KMS-11 (cell line): ENCODE measurements around the gene CFAP74.

Experiments used
- H2AFZ ChIP-seq: fragments of 200-600 bp; sonication (generic); 2 replicates; pipeline ENCODE4 v1.6.1; 2016; ENCODE audit warnings: antibody characterized with exemption, mixed run types, low read depth
- H3K27ac ChIP-seq: fragments of 200-600 bp; sonication (generic); 2 replicates; pipeline ENCODE4 v1.6.1; 2016; ENCODE audit warnings: mild to moderate bottlenecking, mixed run types
- H3K27me3 ChIP-seq: fragments of 200-600 bp; sonication (generic); 2 replicates; pipeline ENCODE4 v1.6.1; 2017; ENCODE audit warnings: mild to moderate bottlenecking, low read depth, mixed run types, moderate library complexity; ENCODE audit not compliant: insufficient read depth
- H3K36me3 ChIP-seq: fragments of 200-600 bp; sonication (generic); 2 replicates; pipeline ENCODE4 v1.6.1; 2017; ENCODE audit warnings: mild to moderate bottlenecking, mixed run types; ENCODE audit not compliant: insufficient read depth
- H3K4me1 ChIP-seq: fragments of 200-600 bp; sonication (generic); 2 replicates; pipeline ENCODE4 v1.6.1; 2016; ENCODE audit warnings: mild to moderate bottlenecking, low read depth, mixed run types; ENCODE audit not compliant: poor library complexity, severe bottlenecking
- H3K4me2 ChIP-seq: fragments of 200-600 bp; sonication (generic); 2 replicates; pipeline ENCODE4 v1.7.0; 2016; ENCODE audit warnings: mild to moderate bottlenecking, mixed run types
- H3K4me3 ChIP-seq: fragments of 200-600 bp; sonication (generic); IDR thresholded peaks from 2 replicates; pipeline ENCODE4 v1.6.1; 2017; ENCODE audit warnings: low read depth, low read length, mixed read lengths; ENCODE audit not compliant: insufficient read depth
- H3K79me2 ChIP-seq: fragments of 200-600 bp; sonication (generic); 2 replicates; pipeline ENCODE4 v1.6.1; 2016; ENCODE audit warnings: low read depth, mixed run types; ENCODE audit not compliant: insufficient read depth
- H3K9ac ChIP-seq: fragments of 200-600 bp; sonication (generic); 2 replicates; pipeline ENCODE4 v1.6.1; 2016; ENCODE audit warnings: mild to moderate bottlenecking, mixed run types
- H4K20me1 ChIP-seq: fragments of 200-600 bp; sonication (generic); 2 replicates; pipeline ENCODE4 v1.6.1; 2016; ENCODE audit warnings: mild to moderate bottlenecking, mixed run types; ENCODE audit not compliant: insufficient read depth
- TF ChIP-seq, protein P1 (sequence below): fragments of 200-600 bp; sonication (generic); conservative IDR thresholded peaks from 2 replicates; pipeline ENCODE4 v1.6.1; 2017; ENCODE audit warnings: low read depth, mild to moderate bottlenecking, antibody characterized with exemption, low read length, moderate library complexity, mixed read lengths

CFAP74 gene

DNA sequence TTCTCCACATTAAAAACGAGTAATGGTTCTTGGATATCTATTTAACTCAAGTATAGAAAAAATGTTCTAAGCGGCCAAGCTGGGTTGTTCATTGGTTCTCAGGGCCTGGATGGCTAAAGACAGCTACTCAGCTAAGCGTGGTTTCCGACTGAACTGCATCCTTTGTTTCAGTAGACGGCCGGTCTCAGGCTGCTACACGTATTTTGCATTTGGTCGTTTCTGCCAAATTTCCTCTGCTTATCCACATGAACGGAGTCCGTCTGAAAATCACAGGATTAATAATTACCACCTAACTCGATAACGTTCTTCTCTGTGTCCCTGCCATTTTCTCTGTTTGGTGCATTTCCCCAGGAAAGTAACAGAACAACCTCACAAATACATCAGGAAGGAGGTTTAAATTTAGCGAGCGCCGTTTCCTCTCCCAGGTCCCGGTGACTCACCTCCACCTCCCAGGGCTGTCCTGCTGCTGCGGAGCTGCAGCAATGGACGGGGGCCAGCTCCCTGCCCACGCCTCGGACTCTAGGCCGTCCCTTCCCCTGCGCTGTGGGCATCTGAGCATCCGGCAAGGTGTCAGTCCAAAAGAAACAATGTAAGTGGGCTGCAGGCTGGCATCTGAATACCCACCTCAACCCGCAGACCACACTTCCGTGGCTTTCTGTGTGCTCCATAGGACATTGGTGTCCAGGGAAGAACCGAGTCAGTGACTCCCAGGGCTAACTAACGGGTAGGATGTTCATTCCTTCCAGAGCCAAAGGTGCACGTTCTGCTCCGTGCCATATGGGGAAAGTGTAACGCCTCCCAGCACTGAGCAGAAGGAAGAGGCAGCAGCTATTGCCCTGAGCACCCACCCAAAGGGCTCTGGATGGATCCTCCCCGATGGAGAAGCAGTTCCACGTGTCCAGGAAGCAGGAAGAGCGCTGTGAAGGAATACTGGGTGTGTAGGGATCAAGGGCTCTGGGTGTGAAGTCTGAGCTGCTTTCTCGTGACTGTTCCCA is 11.5 kb upstream of the CFAP74 start:
- H2AFZ ChIP-seq = no peak overlapping the region
- no peak overlapping the region for H3K4me2 ChIP-seq
- no peaks in the 10 kb centered on the region for H3K79me2 ChIP-seq
- no peaks in the 10 kb centered on the region for H3K4me1 ChIP-seq
- no peak overlapping the region for H3K4me3 ChIP-seq
- TF ChIP-seq, protein P1, sequence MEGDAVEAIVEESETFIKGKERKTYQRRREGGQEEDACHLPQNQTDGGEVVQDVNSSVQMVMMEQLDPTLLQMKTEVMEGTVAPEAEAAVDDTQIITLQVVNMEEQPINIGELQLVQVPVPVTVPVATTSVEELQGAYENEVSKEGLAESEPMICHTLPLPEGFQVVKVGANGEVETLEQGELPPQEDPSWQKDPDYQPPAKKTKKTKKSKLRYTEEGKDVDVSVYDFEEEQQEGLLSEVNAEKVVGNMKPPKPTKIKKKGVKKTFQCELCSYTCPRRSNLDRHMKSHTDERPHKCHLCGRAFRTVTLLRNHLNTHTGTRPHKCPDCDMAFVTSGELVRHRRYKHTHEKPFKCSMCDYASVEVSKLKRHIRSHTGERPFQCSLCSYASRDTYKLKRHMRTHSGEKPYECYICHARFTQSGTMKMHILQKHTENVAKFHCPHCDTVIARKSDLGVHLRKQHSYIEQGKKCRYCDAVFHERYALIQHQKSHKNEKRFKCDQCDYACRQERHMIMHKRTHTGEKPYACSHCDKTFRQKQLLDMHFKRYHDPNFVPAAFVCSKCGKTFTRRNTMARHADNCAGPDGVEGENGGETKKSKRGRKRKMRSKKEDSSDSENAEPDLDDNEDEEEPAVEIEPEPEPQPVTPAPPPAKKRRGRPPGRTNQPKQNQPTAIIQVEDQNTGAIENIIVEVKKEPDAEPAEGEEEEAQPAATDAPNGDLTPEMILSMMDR = no peak
- H3K27me3 ChIP-seq = peaks cover 91% of the 10 kb centered on the region
- H3K9ac ChIP-seq = no peak overlapping the region
- H3K36me3 ChIP-seq = no peaks in the 10 kb centered on the region
- H3K27ac ChIP-seq = no peak overlapping the region
- H4K20me1 ChIP-seq = no peaks in the 10 kb centered on the region

DNA sequence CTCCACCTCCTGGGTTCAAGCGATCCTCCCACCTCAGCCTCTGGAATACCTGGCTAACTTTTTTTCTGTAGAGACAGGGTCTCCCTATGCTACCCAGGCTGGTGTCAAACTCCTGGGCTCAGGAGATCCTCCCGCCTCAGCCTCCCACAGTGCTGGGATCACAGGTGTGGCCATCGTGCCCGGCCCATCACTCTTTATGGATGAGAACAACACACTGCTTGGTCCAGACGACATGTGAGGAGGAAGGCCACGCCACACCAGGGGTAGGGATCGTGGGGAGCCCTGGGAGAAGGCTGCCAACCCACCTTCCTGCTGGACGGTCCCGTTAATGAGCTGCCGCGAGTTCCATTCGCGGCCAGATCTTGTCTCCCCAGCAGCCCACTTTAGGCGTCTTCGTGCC is 10.6 kb upstream of the CFAP74 start:
- H2AFZ ChIP-seq = no peak overlapping the region
- no peak overlapping the region for H3K4me3 ChIP-seq
- H3K27me3 ChIP-seq = peaks cover 94% of the 10 kb centered on the region
- H3K4me1 ChIP-seq = no peaks in the 10 kb centered on the region
- TF ChIP-seq, protein P1 = no peak
- H3K4me2 ChIP-seq = no peak overlapping the region
- H4K20me1 ChIP-seq = no peaks in the 10 kb centered on the region
- no peaks in the 10 kb centered on the region for H3K79me2 ChIP-seq
- H3K27ac ChIP-seq = no peak overlapping the region
- H3K36me3 ChIP-seq = no peaks in the 10 kb centered on the region
- H3K9ac ChIP-seq = no peak overlapping the region

DNA sequence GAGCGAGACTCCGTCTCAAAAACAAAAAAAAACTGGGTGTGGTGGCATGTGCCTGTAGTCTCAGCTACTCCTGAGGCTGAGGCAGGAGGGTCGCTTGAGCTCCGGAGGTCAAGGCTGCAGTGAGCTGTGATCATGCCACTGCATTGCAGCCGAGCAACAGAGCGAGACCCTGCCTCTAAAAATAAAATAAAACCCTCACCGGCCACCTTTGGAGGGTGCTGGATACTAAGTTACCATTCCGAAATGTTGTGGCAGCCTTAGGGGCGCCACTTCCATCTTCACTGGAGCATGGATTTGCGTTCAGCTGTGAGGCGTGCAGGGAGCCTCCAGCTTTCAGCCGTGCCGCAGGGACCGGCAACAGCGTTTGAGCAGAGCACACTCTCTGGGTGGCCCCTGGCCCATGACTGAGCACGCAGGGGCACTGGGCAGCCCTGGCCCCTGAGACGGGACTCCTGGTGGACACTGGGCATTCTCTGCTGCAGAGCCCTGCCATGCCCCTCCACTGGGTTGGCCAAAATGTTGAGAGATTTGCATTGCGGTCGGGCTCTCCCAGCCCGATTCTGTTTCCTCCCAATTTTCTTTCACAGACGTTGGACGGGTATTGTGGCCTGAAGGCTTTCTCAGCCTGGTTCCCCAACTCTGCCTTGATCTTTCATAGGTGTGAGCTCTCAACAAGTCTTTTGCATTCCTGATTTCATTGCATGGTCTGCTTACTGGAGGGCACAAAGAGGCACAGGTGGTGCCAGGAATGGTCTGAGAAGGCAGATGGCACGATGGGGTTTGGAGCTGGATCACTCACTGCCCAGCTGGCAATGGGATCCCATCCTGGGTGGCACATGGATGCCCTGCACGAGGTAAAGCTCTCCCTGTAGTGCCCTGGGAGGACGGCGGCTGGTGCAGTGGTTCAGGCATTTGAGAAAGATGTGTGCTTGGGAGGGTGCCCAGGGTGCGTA is 5.8 kb upstream of the CFAP74 start:
- H3K4me3 ChIP-seq = no peak overlapping the region
- TF ChIP-seq, protein P1 = no peak
- H3K27me3 ChIP-seq = peaks cover 98% of the 10 kb centered on the region
- H3K36me3 ChIP-seq = no peaks in the 10 kb centered on the region
- no peaks in the 10 kb centered on the region for H3K4me1 ChIP-seq
- H3K9ac ChIP-seq = no peak overlapping the region
- no peak overlapping the region for H2AFZ ChIP-seq
- no peak overlapping the region for H3K4me2 ChIP-seq
- H4K20me1 ChIP-seq = no peaks in the 10 kb centered on the region
- no peaks in the 10 kb centered on the region for H3K79me2 ChIP-seq
- no peak overlapping the region for H3K27ac ChIP-seq

DNA sequence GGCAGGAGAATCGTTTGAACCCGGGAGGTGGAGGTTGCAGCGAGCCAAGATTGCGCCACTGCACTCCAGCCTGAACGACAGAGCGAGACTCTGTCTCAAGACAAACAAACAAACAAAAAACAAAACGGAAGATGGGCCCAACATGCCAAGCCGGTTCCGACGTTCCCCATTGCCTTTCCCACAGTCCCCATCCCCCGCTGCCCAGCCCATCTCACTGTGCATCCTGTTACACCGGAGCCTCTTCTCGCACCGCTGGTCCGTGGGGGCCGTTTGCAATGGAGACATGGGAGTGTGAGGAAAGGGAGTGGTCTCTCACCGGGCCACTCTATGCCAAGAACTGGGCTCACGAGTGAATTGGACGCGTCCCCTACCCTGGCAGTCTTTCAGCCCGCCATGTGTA is 1.3 kb upstream of the CFAP74 start:
- Histone ChIP-seq H3K79me2 (no peaks in the 10 kb centered on the region), H3K4me2 (no peak overlapping the region), H3K27me3 (peaks cover 94% of the 10 kb centered on the region), H3K36me3 (no peaks in the 10 kb centered on the region), H3K27ac (no peak overlapping the region), H3K9ac (no peak overlapping the region), H3K4me1 (no peaks in the 10 kb centered on the region), H3K4me3 (no peak overlapping the region), H4K20me1 (no peaks in the 10 kb centered on the region), H2AFZ (no peak overlapping the region)
- TF ChIP-seq, protein P1 = no peak
